Measurements from ENCODE around the gene CCDC192.

The CCDC192 gene

GRCh38 chr5:127933348-127933747 is 230.2 kb downstream of the CCDC192 start:
- TF ChIP-seq, protein P1, sequence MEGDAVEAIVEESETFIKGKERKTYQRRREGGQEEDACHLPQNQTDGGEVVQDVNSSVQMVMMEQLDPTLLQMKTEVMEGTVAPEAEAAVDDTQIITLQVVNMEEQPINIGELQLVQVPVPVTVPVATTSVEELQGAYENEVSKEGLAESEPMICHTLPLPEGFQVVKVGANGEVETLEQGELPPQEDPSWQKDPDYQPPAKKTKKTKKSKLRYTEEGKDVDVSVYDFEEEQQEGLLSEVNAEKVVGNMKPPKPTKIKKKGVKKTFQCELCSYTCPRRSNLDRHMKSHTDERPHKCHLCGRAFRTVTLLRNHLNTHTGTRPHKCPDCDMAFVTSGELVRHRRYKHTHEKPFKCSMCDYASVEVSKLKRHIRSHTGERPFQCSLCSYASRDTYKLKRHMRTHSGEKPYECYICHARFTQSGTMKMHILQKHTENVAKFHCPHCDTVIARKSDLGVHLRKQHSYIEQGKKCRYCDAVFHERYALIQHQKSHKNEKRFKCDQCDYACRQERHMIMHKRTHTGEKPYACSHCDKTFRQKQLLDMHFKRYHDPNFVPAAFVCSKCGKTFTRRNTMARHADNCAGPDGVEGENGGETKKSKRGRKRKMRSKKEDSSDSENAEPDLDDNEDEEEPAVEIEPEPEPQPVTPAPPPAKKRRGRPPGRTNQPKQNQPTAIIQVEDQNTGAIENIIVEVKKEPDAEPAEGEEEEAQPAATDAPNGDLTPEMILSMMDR (conservative IDR thresholded peaks at IDR 0.05; ENCODE audit: low read depth, low read length): no peak
- Histone ChIP-seq H3K4me1 (ENCODE audit: low read depth, poor library complexity, severe bottlenecking) (no peaks in the 10 kb centered on the region), H3K4me3 (IDR thresholded peaks at IDR 0.05; ENCODE audit: insufficient read depth, low read depth, low read length) (no peak overlapping the region), H2AFZ (ENCODE audit: low read depth) (no peak overlapping the region), H3K27me3 (ENCODE audit: insufficient read depth, low read depth) (no peaks in the 10 kb centered on the region), H3K79me2 (ENCODE audit: insufficient read depth, low read depth) (no peaks in the 10 kb centered on the region), H3K27ac (no peak overlapping the region), H3K36me3 (ENCODE audit: insufficient read depth) (no peaks in the 10 kb centered on the region), H3K9ac (no peak overlapping the region), H3K4me2 (no peak overlapping the region), H4K20me1 (ENCODE audit: insufficient read depth) (no peaks in the 10 kb centered on the region)

DNA sequence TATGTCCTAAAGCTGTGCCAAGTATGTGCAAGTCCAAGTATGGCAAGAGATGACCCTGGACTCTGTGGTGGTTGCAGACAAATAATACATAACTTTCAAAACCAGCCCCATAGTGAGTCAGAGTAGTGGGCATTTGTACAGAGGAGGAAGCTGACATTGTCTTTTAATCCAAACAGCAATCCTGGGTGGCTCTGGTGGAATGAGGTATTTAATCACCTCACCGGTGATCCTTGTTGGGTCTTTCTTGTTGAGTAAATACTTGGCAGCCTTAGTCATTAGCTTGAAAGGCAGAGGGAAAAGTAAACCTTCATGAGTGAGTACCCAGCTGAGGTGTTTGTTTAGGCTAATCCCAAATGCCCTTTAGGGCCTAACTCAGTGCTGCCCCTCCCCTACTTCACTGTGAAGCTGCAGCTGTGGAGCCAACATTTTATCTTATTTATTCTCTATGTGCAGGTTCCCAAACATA is 231.6 kb downstream of the CCDC192 start:
- Histone ChIP-seq H3K4me1 (ENCODE audit: low read depth, poor library complexity, severe bottlenecking) (no peaks in the 10 kb centered on the region), H3K36me3 (ENCODE audit: insufficient read depth) (no peaks in the 10 kb centered on the region), H3K27me3 (ENCODE audit: insufficient read depth, low read depth) (no peaks in the 10 kb centered on the region), H2AFZ (ENCODE audit: low read depth) (no peak overlapping the region), H3K9ac (no peak overlapping the region), H4K20me1 (ENCODE audit: insufficient read depth) (no peaks in the 10 kb centered on the region), H3K27ac (no peak overlapping the region), H3K79me2 (ENCODE audit: insufficient read depth, low read depth) (no peaks in the 10 kb centered on the region), H3K4me3 (IDR thresholded peaks at IDR 0.05; ENCODE audit: insufficient read depth, low read depth, low read length) (no peak overlapping the region), H3K4me2 (no peak overlapping the region)
- TF ChIP-seq, protein P1 (conservative IDR thresholded peaks at IDR 0.05; ENCODE audit: low read depth, low read length): no peak

DNA sequence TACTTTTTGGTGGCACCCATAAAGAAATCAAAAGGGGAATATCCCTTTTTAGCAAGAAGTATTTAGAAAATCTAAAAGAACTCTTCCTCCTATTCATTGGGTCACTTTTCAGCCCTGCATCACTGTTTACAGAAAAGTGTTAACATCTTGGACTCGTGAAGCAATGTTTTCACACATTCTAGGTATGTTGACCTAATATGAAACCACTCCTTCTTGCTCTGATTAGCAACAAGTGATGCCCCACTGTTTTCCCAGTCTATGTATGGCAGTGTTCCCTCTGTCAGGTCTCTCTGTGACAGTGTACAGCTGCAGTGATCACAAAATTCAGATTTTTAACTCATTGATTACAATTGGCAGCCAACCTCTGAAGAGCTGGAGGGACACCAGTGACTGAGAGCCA is 232.2 kb downstream of the CCDC192 start:
- H3K9ac ChIP-seq: no peak overlapping the region
- TF ChIP-seq, protein P1 (conservative IDR thresholded peaks at IDR 0.05; ENCODE audit: low read depth, low read length): no peak

DNA sequence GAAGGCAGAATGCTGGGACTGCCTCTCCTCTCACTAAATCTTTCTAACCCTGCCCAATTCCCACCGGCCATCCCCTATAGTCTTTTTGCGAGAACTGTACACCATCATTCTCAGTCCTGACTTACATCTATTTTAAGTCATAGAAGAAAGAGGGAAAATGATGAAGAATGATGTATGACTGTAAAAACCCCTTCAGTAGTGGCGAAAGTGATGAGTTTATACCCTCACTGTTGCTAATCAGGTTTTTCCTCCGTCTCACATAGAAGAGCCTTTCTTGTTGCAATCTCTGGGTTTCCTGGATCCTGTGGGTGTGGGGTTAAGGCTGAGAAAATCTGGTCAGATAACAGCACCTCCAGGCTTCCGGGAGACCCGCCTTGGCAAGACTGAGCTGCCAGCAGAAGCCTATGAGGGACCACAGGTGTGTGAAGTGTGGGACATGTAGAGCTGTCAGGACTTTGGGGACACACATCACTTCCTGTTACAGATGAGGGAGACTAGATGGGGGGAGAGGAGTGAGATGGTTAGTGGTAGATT is 233.3 kb downstream of the CCDC192 start:
- Histone ChIP-seq H3K4me3 (IDR thresholded peaks at IDR 0.05; ENCODE audit: insufficient read depth, low read depth, low read length) (no peak overlapping the region), H3K79me2 (ENCODE audit: insufficient read depth, low read depth) (no peaks in the 10 kb centered on the region), H3K36me3 (ENCODE audit: insufficient read depth) (no peaks in the 10 kb centered on the region), H3K9ac (no peak overlapping the region), H3K4me2 (no peak overlapping the region), H3K27me3 (ENCODE audit: insufficient read depth, low read depth) (no peaks in the 10 kb centered on the region), H3K4me1 (ENCODE audit: low read depth, poor library complexity, severe bottlenecking) (no peaks in the 10 kb centered on the region), H2AFZ (ENCODE audit: low read depth) (no peak overlapping the region), H4K20me1 (ENCODE audit: insufficient read depth) (no peaks in the 10 kb centered on the region), H3K27ac (no peak overlapping the region)
- TF ChIP-seq, protein P1 (conservative IDR thresholded peaks at IDR 0.05; ENCODE audit: low read depth, low read length): no peak

More for the DNA sequence above, 232.2 kb downstream of the CCDC192 start:
- H4K20me1 ChIP-seq (ENCODE audit: insufficient read depth): no peaks in the 10 kb centered on the region
- H3K27ac ChIP-seq: no peak overlapping the region
- H3K4me1 ChIP-seq (ENCODE audit: low read depth, poor library complexity, severe bottlenecking): no peaks in the 10 kb centered on the region
- no peak overlapping the region for H3K4me2 ChIP-seq
- no peaks in the 10 kb centered on the region for H3K27me3 ChIP-seq (ENCODE audit: insufficient read depth, low read depth)
- no peaks in the 10 kb centered on the region for H3K79me2 ChIP-seq (ENCODE audit: insufficient read depth, low read depth)
- H2AFZ ChIP-seq (ENCODE audit: low read depth): no peak overlapping the region
- H3K36me3 ChIP-seq (ENCODE audit: insufficient read depth): no peaks in the 10 kb centered on the region
- no peak overlapping the region for H3K4me3 ChIP-seq (IDR thresholded peaks at IDR 0.05; ENCODE audit: insufficient read depth, low read depth, low read length)

Data from KMS-11 (cell line).